H9 (cell line): ENCODE measurements around the gene PP2D1. TPM values are rescaled to one million over a fixed set of nuclear protein-coding genes. Genes with fewer than 3 reads are reported as not detected.

ENCODE experiments used
- DNase-seq: peaks from one replicate; pipeline ENCODE4 v3.0.0-alpha.2; 2017
- H2AFZ ChIP-seq: one replicate; pipeline ENCODE4 v1.6.1; 2013; ENCODE audit warnings: mild to moderate bottlenecking, low read length, control low read depth, moderate library complexity
- H2AK5ac ChIP-seq: 2 replicates; pipeline ENCODE4 v1.6.1; 2013; ENCODE audit warnings: low read length, control low read depth, mixed read lengths; ENCODE audit not compliant: insufficient read length
- H2BK120ac ChIP-seq: one replicate; pipeline ENCODE4 v1.6.1; 2013; ENCODE audit warnings: low read depth, mild to moderate bottlenecking, low read length, control low read depth, inconsistent platforms; ENCODE audit not compliant: poor library complexity, severe bottlenecking
- H2BK12ac ChIP-seq: 2 replicates; pipeline ENCODE4 v1.6.1; 2013; ENCODE audit warnings: low read length, control low read depth, mixed read lengths, low read depth; ENCODE audit not compliant: insufficient read length
- H2BK15ac ChIP-seq: 2 replicates; pipeline ENCODE4 v1.6.1; 2013; ENCODE audit warnings: low read depth, low read length, control low read depth
- H2BK20ac ChIP-seq: one replicate; pipeline ENCODE4 v1.6.1; 2013; ENCODE audit warnings: low read depth, mild to moderate bottlenecking, low read length, control low read depth, inconsistent platforms; ENCODE audit not compliant: poor library complexity, severe bottlenecking
- H2BK5ac ChIP-seq: 2 replicates; pipeline ENCODE4 v1.6.1; 2013; ENCODE audit warnings: low read length, control low read depth, mixed read lengths; ENCODE audit not compliant: insufficient read length
- H3K14ac ChIP-seq: 2 replicates; pipeline ENCODE4 v1.6.1; 2013; ENCODE audit warnings: low read length, control low read depth; ENCODE audit not compliant: insufficient read depth
- H3K18ac ChIP-seq: 2 replicates; pipeline ENCODE4 v1.6.1; 2013; ENCODE audit warnings: low read depth, mild to moderate bottlenecking, mixed read lengths, low read length, control low read depth; ENCODE audit not compliant: insufficient read length
- H3K23ac ChIP-seq: 2 replicates; pipeline ENCODE4 v1.6.1; 2013; ENCODE audit warnings: low read length, control low read depth, mixed read lengths, low read depth; ENCODE audit not compliant: insufficient read length
- H3K23me2 ChIP-seq: 2 replicates; pipeline ENCODE4 v1.6.1; 2013; ENCODE audit warnings: low read depth, mild to moderate bottlenecking, mixed read lengths, low read length, control low read depth; ENCODE audit not compliant: insufficient read length, poor library complexity, severe bottlenecking
- H3K27ac ChIP-seq: 2 replicates; pipeline ENCODE4 v1.5.1; 2013; ENCODE audit warnings: low read length, control low read depth, mixed read lengths, low read depth; ENCODE audit not compliant: insufficient read length
- H3K27me3 ChIP-seq: 2 replicates; pipeline ENCODE4 v1.6.1; 2013; ENCODE audit warnings: low read length, control low read depth, inconsistent platforms; ENCODE audit not compliant: insufficient read depth
- H3K4ac ChIP-seq: 2 replicates; pipeline ENCODE4 v1.6.1; 2013; ENCODE audit warnings: low read depth, mild to moderate bottlenecking, control low read depth, inconsistent platforms, low read length, moderate library complexity
- H3K4me1 ChIP-seq: 2 replicates; pipeline ENCODE4 v1.6.1; 2013; ENCODE audit warnings: low read length, control low read depth, inconsistent platforms; ENCODE audit not compliant: insufficient read depth
- H3K4me2 ChIP-seq: 2 replicates; pipeline ENCODE4 v1.6.1; 2013; ENCODE audit warnings: low read length, control low read depth, mixed read lengths; ENCODE audit not compliant: insufficient read length, insufficient read depth
- H3K56ac ChIP-seq: 2 replicates; pipeline ENCODE4 v1.6.1; 2013; ENCODE audit warnings: low read depth, mild to moderate bottlenecking, mixed read lengths, low read length, control low read depth; ENCODE audit not compliant: insufficient read length
- H3K79me1 ChIP-seq: 2 replicates; pipeline ENCODE4 v1.6.1; 2013; ENCODE audit warnings: low read depth, mild to moderate bottlenecking, moderate library complexity, low read length, control low read depth, inconsistent platforms; ENCODE audit not compliant: insufficient read depth, poor library complexity, severe bottlenecking
- H3K79me2 ChIP-seq: 2 replicates; pipeline ENCODE4 v1.6.1; 2013; ENCODE audit warnings: low read length, control low read depth, inconsistent platforms; ENCODE audit not compliant: insufficient read depth
- H3K9ac ChIP-seq: 2 replicates; pipeline ENCODE4 v1.6.1; 2013; ENCODE audit warnings: low read length, control low read depth, mixed read lengths; ENCODE audit not compliant: insufficient read length; ENCODE audit errors: extremely low read depth
- H3K9me3 ChIP-seq: one replicate; pipeline ENCODE4 v1.6.1; 2013; ENCODE audit warnings: low read depth, low read length, inconsistent platforms; ENCODE audit not compliant: control insufficient read depth
- H3T11ph ChIP-seq: one replicate; pipeline ENCODE4 v1.6.1; 2013; ENCODE audit warnings: mild to moderate bottlenecking, low read length, control low read depth, inconsistent platforms
- H4K20me1 ChIP-seq: one replicate; pipeline ENCODE4 v1.6.1; 2013; ENCODE audit not compliant: control insufficient read depth, insufficient read length, insufficient read depth
- H4K5ac ChIP-seq: 2 replicates; pipeline ENCODE4 v1.6.1; 2013; ENCODE audit warnings: low read depth, mild to moderate bottlenecking, mixed read lengths, low read length, control low read depth; ENCODE audit not compliant: insufficient read length
- H4K8ac ChIP-seq: replicated peaks from 2 replicates; pipeline ENCODE4 v1.6.1; 2013; ENCODE audit warnings: low read length, control low read depth, mixed read lengths, low read depth; ENCODE audit not compliant: insufficient read length
- H4K91ac ChIP-seq: 2 replicates; pipeline ENCODE4 v1.6.1; 2013; ENCODE audit warnings: low read depth, mild to moderate bottlenecking, moderate library complexity, mixed read lengths, low read length, control low read depth; ENCODE audit not compliant: insufficient read length
- H3K27ac Mint-ChIP-seq, 3 experiments: 2 replicates in 2 of 3; 3 replicates in 1 of 3; pipeline ENCODE4 v1.8.0; 2020 to 2021; ENCODE audit warnings: mixed read lengths in 3 of 3, mild to moderate bottlenecking in 1 of 3, moderate library complexity in 1 of 3
- H3K27me3 Mint-ChIP-seq: 2 replicates; pipeline ENCODE4 v1.8.0; 2021; ENCODE audit warnings: low read depth, mild to moderate bottlenecking, moderate library complexity, mixed read lengths
- H3K36me3 Mint-ChIP-seq, 3 experiments: 2 replicates in 2 of 3; 3 replicates in 1 of 3; pipeline ENCODE4 v1.8.0; 2020 to 2021; ENCODE audit warnings: low read depth in 3 of 3, mixed read lengths in 3 of 3; ENCODE audit not compliant: insufficient read depth in 1 of 3
- H3K4me1 Mint-ChIP-seq, 2 experiments: 2 replicates each; pipeline ENCODE4 v1.8.0; 2020; ENCODE audit warnings: mixed read lengths in 2 of 2
- H3K4me3 Mint-ChIP-seq, 2 experiments: 2 replicates in 1 of 2; 3 replicates in 1 of 2; pipeline ENCODE4 v1.8.0; 2020 to 2021; ENCODE audit warnings: mild to moderate bottlenecking in 2 of 2, mixed read lengths in 2 of 2, moderate library complexity in 1 of 2
- H3K9me3 Mint-ChIP-seq, 2 experiments: 2 replicates in 1 of 2; 3 replicates in 1 of 2; pipeline ENCODE4 v1.8.0; 2020; ENCODE audit warnings: mild to moderate bottlenecking in 2 of 2, mixed read lengths in 2 of 2, moderate library complexity in 1 of 2
- CTCF ChIP-seq: fragments of 200-600 bp; sonication (generic); conservative IDR thresholded peaks from 3 replicates; pipeline ENCODE4 v1.8.0; 2021; ENCODE audit warnings: antibody characterized with exemption, mild to moderate bottlenecking
- WGBS: extraction: QIAGEN DNeasy Blood & Tissue Kit; methylation state at CpG from one replicate; pipeline ENCODE4 v1.1.7; 2013; ENCODE audit warnings: missing lambda C conversion rate, low lambda C conversion rate, mixed read lengths; ENCODE audit not compliant: insufficient read length; ENCODE audit errors: extremely low coverage; 5-methylcytosine and 5-hydroxymethylcytosine counted together
- long read RNA-seq: library from polyadenylated mRNA; unstranded; transcript quantifications from one replicate; pipeline ENCODE4 v2.0.0, GENCODE V29; 2020
- total RNA-seq: library from RNA; stranded (reverse); gene quantifications from 2 replicates; pipeline ENCODE4 v1.2.1, GENCODE V29; 2021

The PP2D1 gene
- not detected in 2 replicates for total RNA-seq
- long read RNA-seq: 0 reads

DNA sequence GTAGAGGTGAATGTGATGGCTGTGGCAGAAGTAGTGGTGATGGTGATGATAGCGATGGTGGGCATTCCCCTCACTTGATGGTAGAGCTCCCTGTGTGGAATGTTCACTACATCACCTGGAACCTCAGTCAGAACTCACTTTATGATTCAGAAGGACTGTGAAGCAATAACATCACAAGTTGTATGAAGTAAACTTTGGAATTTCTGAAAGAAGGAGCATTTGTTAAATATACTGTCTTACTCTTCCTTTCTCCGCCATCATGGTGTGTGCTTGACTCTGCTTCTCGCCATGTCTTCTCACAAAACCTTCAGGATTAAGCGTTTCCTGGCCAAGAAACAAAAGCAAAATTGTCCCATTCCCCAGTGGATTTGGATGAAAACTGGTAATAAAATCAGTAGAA is at the start of gene PP2D1:
PP2D1 (minus strand) TSS at position 101 of the 400 bp plus-strand sequence. CDS start 192 bp downstream, outside the sequence.
- Histone ChIP-seq H4K5ac (no peak within 1 kb of the TSS), H2AK5ac (no peak within 1 kb of the TSS), H3K23me2 (no peaks in the 10 kb centered on the region), H3K56ac (no peak within 1 kb of the TSS), H2BK15ac (no peak within 1 kb of the TSS), H3K79me2 (no peaks in the 10 kb centered on the region), H2BK12ac (no peak within 1 kb of the TSS), H3K14ac (no peak within 1 kb of the TSS), H3T11ph (no peak within 1 kb of the TSS), H3K4ac (no peak within 1 kb of the TSS), H3K4me2 (no peak within 1 kb of the TSS), H2BK5ac (no peak within 1 kb of the TSS), H3K27ac (no peak within 1 kb of the TSS), H4K91ac (no peak within 1 kb of the TSS), H3K23ac (no peak within 1 kb of the TSS), H3K18ac (no peak within 1 kb of the TSS), H2BK120ac (no peak within 1 kb of the TSS), H3K79me1 (no peaks in the 10 kb centered on the region), H3K9ac (no peak within 1 kb of the TSS), H3K9me3 (no peaks in the 10 kb centered on the region), H3K27me3 (no peaks in the 10 kb centered on the region), H2BK20ac (no peak within 1 kb of the TSS), H4K20me1 (no peaks in the 10 kb centered on the region), H3K4me1 (no peaks in the 10 kb centered on the region), H4K8ac (no peak within 1 kb of the TSS), H2AFZ (no peak within 1 kb of the TSS)
- Mint-ChIP-seq H3K4me3 (no peak within 1 kb of the TSS), H3K4me1 (no peaks in the 10 kb centered on the region), H3K27me3 (no peaks in the 10 kb centered on the region), H3K27ac (no peak within 1 kb of the TSS), H3K9me3 (no peaks in the 10 kb centered on the region), H3K36me3 (no peaks in the 10 kb centered on the region)
- no CpG with 5 or more reads among the region's 4 CpGs for WGBS
- no peak for DNase-seq
- TF ChIP-seq CTCF: no peak
